WTC11 (cell line): ENCODE measurements around the gene ZNF768. TPM values are rescaled to one million over a fixed set of nuclear protein-coding genes. Genes with fewer than 3 reads are reported as not detected.

Experiments
- ATAC-seq: fragments of 200-7000 bp; cut with Tn5 transposase; 2 replicates; pipeline ENCODE4 v1.10.0; 2021; ENCODE audit warnings: mild to moderate bottlenecking, moderate library complexity
- CTCF ChIA-PET: fragments of 300-600 bp; sonication (Branson Sonifier 250); formaldehyde crosslinking; loops from one replicate; lab custom pipeline; 2021; ENCODE audit warnings: antibody characterized with exemption; lab: Charles Lee
- POLR2A ChIA-PET: fragments of 350-600 bp; sonication (Branson Sonifier 250); formaldehyde crosslinking; loops from one replicate; lab custom pipeline; 2021; ENCODE audit warnings: antibody characterized with exemption; lab: Charles Lee
- DNase-seq: peaks from one replicate; pipeline ENCODE4 v3.0.0; 2021; ENCODE audit warnings: low spot score
- H3K27ac Mint-ChIP-seq: 2 replicates; pipeline ENCODE4 v1.8.0; 2021; ENCODE audit warnings: mixed read lengths
- H3K27me3 Mint-ChIP-seq: 2 replicates; pipeline ENCODE4 v1.8.0; 2021; ENCODE audit warnings: low read depth, mild to moderate bottlenecking, moderate library complexity, mixed read lengths
- H3K36me3 Mint-ChIP-seq: 2 replicates; pipeline ENCODE4 v1.8.0; 2021; ENCODE audit warnings: mixed read lengths
- H3K4me1 Mint-ChIP-seq: 2 replicates; pipeline ENCODE4 v1.8.0; 2022; ENCODE audit warnings: mixed read lengths
- H3K4me3 Mint-ChIP-seq: 2 replicates; pipeline ENCODE4 v1.8.0; 2021; ENCODE audit warnings: mild to moderate bottlenecking, moderate library complexity, mixed read lengths
- H3K9me3 Mint-ChIP-seq: 2 replicates; pipeline ENCODE4 v1.8.0; 2021; ENCODE audit warnings: mixed read lengths
- CREM ChIP-seq: sonication (generic); formaldehyde crosslinking; IDR thresholded peaks from 2 replicates; pipeline ENCODE4 v1.8.1; 2022; ENCODE audit warnings: mild to moderate bottlenecking, missing genetic modification reagents, moderate library complexity
- FOXP1 ChIP-seq: sonication (generic); formaldehyde crosslinking; IDR thresholded peaks from 2 replicates; pipeline ENCODE4 v1.8.0; 2022; ENCODE audit warnings: missing genetic modification reagents, mild to moderate bottlenecking, moderate library complexity, borderline replicate concordance
- MAX ChIP-seq: sonication (generic); formaldehyde crosslinking; IDR thresholded peaks from 2 replicates; pipeline ENCODE4 v1.8.0; 2022; ENCODE audit warnings: mild to moderate bottlenecking, missing genetic modification reagents
- MLX ChIP-seq: sonication (generic); formaldehyde crosslinking; IDR thresholded peaks from 2 replicates; pipeline ENCODE4 v1.8.1; 2023; ENCODE audit warnings: mild to moderate bottlenecking, missing genetic modification reagents, moderate library complexity
- NR1H2 ChIP-seq: sonication (generic); formaldehyde crosslinking; IDR thresholded peaks from 2 replicates; pipeline ENCODE4 v1.9.0; 2021; ENCODE audit warnings: mild to moderate bottlenecking, moderate library complexity, missing genetic modification reagents
- NR2C2 ChIP-seq: sonication (generic); formaldehyde crosslinking; IDR thresholded peaks from 2 replicates; pipeline ENCODE4 v1.8.0; 2022; ENCODE audit warnings: mild to moderate bottlenecking, missing genetic modification reagents
- NR3C1 ChIP-seq: sonication (generic); formaldehyde crosslinking; conservative IDR thresholded peaks from 2 replicates; pipeline ENCODE4 v1.8.1; 2023; ENCODE audit warnings: low read depth, mild to moderate bottlenecking, missing genetic modification reagents
- OVOL2 ChIP-seq: fragments of 250-450 bp; sonication (Bioruptor Pico); IDR thresholded peaks from 2 replicates; pipeline ENCODE4 v1.9.0; 2021; ENCODE audit warnings: mild to moderate bottlenecking, borderline replicate concordance
- SMAD3 ChIP-seq: sonication (generic); formaldehyde crosslinking; IDR thresholded peaks from 2 replicates; pipeline ENCODE4 v1.8.0; 2022; ENCODE audit warnings: missing genetic modification reagents, mild to moderate bottlenecking, borderline replicate concordance
- SP1 ChIP-seq: sonication (generic); formaldehyde crosslinking; conservative IDR thresholded peaks from 2 replicates; pipeline ENCODE4 v1.8.1; 2022; ENCODE audit warnings: missing genetic modification reagents
- TEAD1 ChIP-seq: sonication (generic); formaldehyde crosslinking; IDR thresholded peaks from 2 replicates; pipeline ENCODE4 v1.8.0; 2022; ENCODE audit warnings: mild to moderate bottlenecking, missing genetic modification reagents
- USF1 ChIP-seq: sonication (generic); formaldehyde crosslinking; IDR thresholded peaks from 2 replicates; pipeline ENCODE4 v1.8.0; 2022; ENCODE audit warnings: mild to moderate bottlenecking, missing genetic modification reagents
- ZNF263 ChIP-seq: sonication (generic); formaldehyde crosslinking; IDR thresholded peaks from 2 replicates; pipeline ENCODE4 v1.8.1; 2022; ENCODE audit warnings: low read depth, mild to moderate bottlenecking, moderate library complexity, missing genetic modification reagents
- ZNF423 ChIP-seq: fragments of 250-450 bp; sonication (Bioruptor Pico); IDR thresholded peaks from 2 replicates; pipeline ENCODE4 v2.1.2; 2022; ENCODE audit warnings: mild to moderate bottlenecking, moderate library complexity
- total RNA-seq: library from RNA; stranded (reverse); gene quantifications from 3 replicates; pipeline ENCODE4 v1.2.3, GENCODE V29; 2021

Gene ZNF768
- total RNA-seq, 1 experiment from 2014 or later = 35.9 TPM

- TF ChIP-seq CREM (CRISPR knock-in tag) = peak; percentile 73; the same call in 1 of the 2 replicates
- TF ChIP-seq MAX (CRISPR knock-in tag) = peak; percentile 70
- no peak for TF ChIP-seq SMAD3 (CRISPR knock-in tag)
- TF ChIP-seq ZNF423 (CRISPR knock-in tag) = no peak
- TF ChIP-seq NR2C2 (CRISPR knock-in tag) = peak; percentile 91
- TF ChIP-seq SP1 = peak; percentile 80
- TF ChIP-seq NR1H2 (CRISPR knock-in tag) = no peak
- no peak for TF ChIP-seq OVOL2 (CRISPR knock-in tag)
- TF ChIP-seq TEAD1 (CRISPR knock-in tag) = 0 out of 2 replicates have a peak, but pooled peaks have one; percentile 8
- TF ChIP-seq FOXP1 (CRISPR knock-in tag) = peak; percentile 68; the same call in 1 of the 2 replicates
- no peak for TF ChIP-seq ZNF263 (CRISPR knock-in tag)
Measured at GRCh38 chr16:30557957-30558788, 31.8 kb upstream of the ZNF768 start, which contains the start of gene ZNF764 (continued).

GRCh38 chr16:30557707-30557956 lies 31.3 kb upstream of the ZNF768 start:
- H3K36me3 Mint-ChIP-seq = peaks cover 18% of the 10 kb centered on the region
- DNase-seq (no peak), ATAC-seq (no peak)
- CTCF ChIA-PET = interaction anchor here (0.5 to 2.8 kb wide), 8 partner anchors 14 to 380 kb away, joined by 3 to 39 read pairs (median 6); partner anchors contain the start of genes ZNF688, ZNF689 and ZNF747
- peak overlapping the region; percentile 77 for H3K4me3 Mint-ChIP-seq
- no peaks in the 10 kb centered on the region for H3K9me3 Mint-ChIP-seq
- H3K27me3 Mint-ChIP-seq = peaks cover 14% of the 10 kb centered on the region
- H3K27ac Mint-ChIP-seq = no peak overlapping the region
- POLR2A ChIA-PET = interaction anchor here (0.5 to 3.5 kb wide), 7 partner anchors 15 to 86 kb away, joined by 3 to 42 read pairs (median 5); partner anchors contain the start of genes ZNF688, ZNF689 and ZNF747
- 0 out of 2 replicates have a peak, but pooled peaks have one; percentile 54 for TF ChIP-seq NR3C1
- TF ChIP-seq MLX (CRISPR knock-in tag) = no peak
- H3K4me1 Mint-ChIP-seq = peaks cover 29% of the 10 kb centered on the region

GRCh38 chr16:30556125-30556473 lies 29.7 kb upstream of the ZNF768 start:
- TF ChIP-seq OVOL2 (CRISPR knock-in tag) = no peak
- peak overlapping the region; percentile 85 for H3K27ac Mint-ChIP-seq
- POLR2A ChIA-PET = interaction anchor here (3.5 kb wide), 1 partner anchor 21 kb away, joined by 42 read pairs; the partner anchor contains the start of gene ZNF747

GRCh38 chr16:30555315-30556124 lies 29.2 kb upstream of the ZNF768 start:
- peaks cover 18% of the 10 kb centered on the region for H3K36me3 Mint-ChIP-seq
- peak overlapping the region; percentile 85 for H3K27ac Mint-ChIP-seq
- POLR2A ChIA-PET = interaction anchor here (0.7 kb wide), 1 partner anchor 20 kb away, joined by 4 read pairs; the partner anchor contains the start of gene ZNF747
- no peak for DNase-seq
- CTCF ChIA-PET = interaction anchor here (0.6 kb wide), 1 partner anchor 23 kb away, joined by 3 read pairs; no protein-coding TSS in a partner anchor
- no peaks in the 10 kb centered on the region for H3K27me3 Mint-ChIP-seq
- no peak for ATAC-seq
- no peak for TF ChIP-seq USF1 (CRISPR knock-in tag)
- H3K4me3 Mint-ChIP-seq = peak overlapping the region; percentile 62
- peaks cover 20% of the 10 kb centered on the region for H3K4me1 Mint-ChIP-seq
- H3K9me3 Mint-ChIP-seq = no peaks in the 10 kb centered on the region

More at GRCh38 chr16:30556125-30556473, 29.7 kb upstream of the ZNF768 start:
- H3K36me3 Mint-ChIP-seq = peaks cover 18% of the 10 kb centered on the region
- peaks cover 23% of the 10 kb centered on the region for H3K4me1 Mint-ChIP-seq
- peaks cover 2% of the 10 kb centered on the region for H3K27me3 Mint-ChIP-seq
- CTCF ChIA-PET = interaction anchor here (2.8 kb wide), 1 partner anchor 21 kb away, joined by 39 read pairs; the partner anchor contains the start of gene ZNF747
- ATAC-seq = no peak
- peak; percentile 16 for DNase-seq
- peak overlapping the region; percentile 62 for H3K4me3 Mint-ChIP-seq
- no peaks in the 10 kb centered on the region for H3K9me3 Mint-ChIP-seq
